Lower leg skin (tissue), 3 donors: Measurements from ENCODE around the gene SEMA3A.

ENCODE experiments used
- CTCF ChIP-seq, 3 donors: fragments of 450-650 bp; IDR thresholded peaks; one replicate each; pipeline ENCODE4 v1.5.1; 2016; ENCODE audit warnings: antibody characterized with exemption in 3 of 3, mild to moderate bottlenecking in 3 of 3, moderate library complexity in 2 of 3
- POLR2A ChIP-seq, 2 donors: fragments of 450-650 bp; IDR thresholded peaks; one replicate each; pipeline ENCODE4 v1.6.1; 2016 to 2017; ENCODE audit warnings: antibody characterized with exemption in 2 of 2, mild to moderate bottlenecking in 1 of 2, moderate library complexity in 1 of 2

DNA sequence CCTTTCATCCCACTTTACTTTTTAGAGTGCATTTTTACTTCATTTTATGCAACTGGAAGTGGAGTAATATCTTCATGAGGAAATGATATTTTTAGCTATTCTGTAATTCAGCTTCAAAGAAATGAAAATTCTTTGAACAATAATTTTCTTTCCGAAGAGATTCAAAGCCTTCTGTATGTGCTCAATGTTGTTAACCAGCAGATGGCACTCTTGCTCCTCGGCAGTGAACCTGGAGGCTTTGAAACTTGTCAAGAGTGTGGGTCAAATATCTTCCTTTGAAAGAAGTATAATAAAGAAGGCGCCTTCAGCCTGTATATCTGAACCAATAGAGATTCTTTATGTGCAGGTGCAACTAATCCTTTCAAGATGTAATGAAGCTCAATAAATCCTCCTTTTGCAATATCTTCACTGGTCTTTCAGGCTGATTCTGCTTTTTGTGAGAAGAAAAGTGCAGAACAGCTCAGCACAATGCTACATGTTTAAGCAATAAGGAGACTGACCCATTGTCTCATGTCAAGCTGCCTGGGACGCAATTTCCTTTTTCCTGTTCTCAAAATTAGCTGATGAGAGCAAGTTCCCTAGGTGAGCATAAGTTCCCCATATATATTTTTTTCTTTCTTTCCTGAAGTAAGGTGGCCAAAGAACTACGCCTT, 258.4 kb downstream of the SEMA3A start:
- TF ChIP-seq CTCF (IDR thresholded peaks at IDR 0.05) = no peak
- no peak for TF ChIP-seq POLR2A (IDR thresholded peaks at IDR 0.05)
